IMR-90 (cell line): ENCODE results near the gene S100A6. TPM values are rescaled to one million over a fixed set of nuclear protein-coding genes. Genes with fewer than 3 reads are reported as not detected.

ENCODE experiments used
- ATAC-seq: fragments of 200-7000 bp; cut with Tn5 transposase; 2 replicates; pipeline ENCODE4 v1.9.1; 2020; ENCODE audit warnings: low read depth, mild to moderate bottlenecking, moderate library complexity
- BruUV-seq: library from RNA; stranded (reverse); fragments of 400-500 nt; replicated peaks from 2 replicates; lab custom pipeline; 2021; lab: Mats Ljungman, UMichigan
- CTCF ChIA-PET: fragments of 300-600 bp; formaldehyde crosslinking; extraction: SDS; loops from one replicate; lab custom pipeline; 2021; ENCODE audit warnings: antibody characterized with exemption; lab: Yijun Ruan, JAX
- POLR2A ChIA-PET: fragments of 300-600 bp; sonication (Branson Sonifier 250); formaldehyde crosslinking; loops from one replicate; lab custom pipeline; 2022; ENCODE audit warnings: antibody characterized with exemption; ENCODE audit not compliant: unreplicated experiment; lab: Charles Lee
- DNase-seq: peaks from one replicate; pipeline ENCODE4 v3.0.0; 2013
- H2AFZ ChIP-seq: replicated peaks from 2 replicates; pipeline ENCODE3; 2013; ENCODE audit warnings: low read length, mild to moderate bottlenecking; ENCODE audit not compliant: poor library complexity
- H2AK5ac ChIP-seq: 2 replicates; pipeline ENCODE4 v1.6.1; 2013; ENCODE audit warnings: low read depth, low read length, inconsistent platforms
- H2AK9ac ChIP-seq: replicated peaks from 2 replicates; pipeline ENCODE3; 2013; ENCODE audit warnings: mild to moderate bottlenecking, low read depth, low read length, moderate library complexity; ENCODE audit not compliant: poor library complexity
- H2BK120ac ChIP-seq: 2 replicates; pipeline ENCODE4 v1.6.1; 2013; ENCODE audit warnings: low read depth, low read length, inconsistent platforms
- H2BK15ac ChIP-seq: 3 replicates; pipeline ENCODE4 v1.6.1; 2013; ENCODE audit warnings: low read depth, low read length, inconsistent platforms
- H2BK20ac ChIP-seq: 2 replicates; pipeline ENCODE4 v1.6.1; 2013; ENCODE audit warnings: low read depth, mild to moderate bottlenecking, inconsistent platforms, low read length, moderate library complexity
- H2BK5ac ChIP-seq: 2 replicates; pipeline ENCODE4 v1.6.1; 2013; ENCODE audit warnings: mild to moderate bottlenecking, low read depth, low read length, inconsistent platforms; ENCODE audit not compliant: poor library complexity, severe bottlenecking
- H3K14ac ChIP-seq: replicated peaks from 2 replicates; pipeline ENCODE4 v1.6.1; 2013; ENCODE audit warnings: low read depth, low read length, inconsistent platforms
- H3K18ac ChIP-seq: 2 replicates; pipeline ENCODE4 v1.6.1; 2013; ENCODE audit warnings: low read depth, low read length, control low read depth
- H3K23ac ChIP-seq: 2 replicates; pipeline ENCODE4 v1.6.1; 2013; ENCODE audit warnings: low read depth, low read length, inconsistent platforms
- H3K27ac ChIP-seq: 2 replicates; pipeline ENCODE4 v1.5.1; 2013; ENCODE audit warnings: mild to moderate bottlenecking, control low read depth, low read length; ENCODE audit not compliant: insufficient read depth
- H3K27me3 ChIP-seq: 2 replicates; pipeline ENCODE4 v1.6.1; 2013; ENCODE audit warnings: low read length; ENCODE audit not compliant: control insufficient read depth, insufficient read depth
- H3K36me3 ChIP-seq: 2 replicates; pipeline ENCODE4 v1.6.1; 2013; ENCODE audit warnings: low read length, mixed read lengths; ENCODE audit not compliant: control insufficient read depth, insufficient read depth
- H3K4ac ChIP-seq: 2 replicates; pipeline ENCODE4 v1.6.1; 2013; ENCODE audit warnings: low read depth, low read length, inconsistent platforms
- H3K4me1 ChIP-seq: 2 replicates; pipeline ENCODE4 v1.6.1; 2013; ENCODE audit warnings: low read length, mixed read lengths; ENCODE audit not compliant: control insufficient read depth, insufficient read depth
- H3K4me2 ChIP-seq: 2 replicates; pipeline ENCODE4 v1.6.1; 2013; ENCODE audit warnings: low read depth, mild to moderate bottlenecking, control low read depth, low read length, moderate library complexity
- H3K4me3 ChIP-seq: 2 replicates; pipeline ENCODE4 v1.5.1; 2013; ENCODE audit warnings: low read depth, mild to moderate bottlenecking, control low read depth, low read length, moderate library complexity; ENCODE audit not compliant: insufficient read depth
- H3K56ac ChIP-seq: 2 replicates; pipeline ENCODE4 v1.6.1; 2013; ENCODE audit warnings: low read length, inconsistent platforms; ENCODE audit not compliant: insufficient read depth; ENCODE audit errors: extremely low read depth
- H3K79me1 ChIP-seq, 2 experiments: 2 replicates each; pipeline ENCODE4 v1.6.1; 2013; ENCODE audit warnings: low read length in 2 of 2, inconsistent platforms in 1 of 2, low read depth in 1 of 2
- H3K9ac ChIP-seq: 2 replicates; pipeline ENCODE4 v1.6.1; 2013; ENCODE audit warnings: low read depth, low read length, control low read depth
- H3K9me1 ChIP-seq: 2 replicates; pipeline ENCODE4 v1.6.1; 2013; ENCODE audit warnings: low read length, inconsistent platforms; ENCODE audit not compliant: insufficient read depth
- H3K9me3 ChIP-seq: 2 replicates; pipeline ENCODE4 v1.6.1; 2013; ENCODE audit warnings: low read length; ENCODE audit not compliant: control insufficient read depth, insufficient read depth
- H4K20me1 ChIP-seq: 2 replicates; pipeline ENCODE4 v1.6.1; 2013; ENCODE audit warnings: low read length, inconsistent platforms; ENCODE audit not compliant: insufficient read depth
- H4K5ac ChIP-seq: 2 replicates; pipeline ENCODE4 v1.6.1; 2013; ENCODE audit warnings: mild to moderate bottlenecking, low read depth, low read length, control low read depth
- H4K8ac ChIP-seq, 2 experiments: 2 replicates each; pipeline ENCODE4 v1.6.1; 2013; ENCODE audit warnings: low read depth in 2 of 2, low read length in 2 of 2, control low read depth in 1 of 2, inconsistent platforms in 1 of 2
- H4K91ac ChIP-seq: 2 replicates; pipeline ENCODE4 v1.6.1; 2013; ENCODE audit warnings: low read depth, low read length, inconsistent platforms; ENCODE audit not compliant: insufficient read depth
- BHLHE40 ChIP-seq: fragments of 150-350 bp; IDR thresholded peaks from 2 replicates; pipeline ENCODE4 v1.6.1; 2016; ENCODE audit warnings: mild to moderate bottlenecking, low read depth, low read length
- CEBPB ChIP-seq: IDR thresholded peaks from 2 replicates; pipeline ENCODE4 v1.6.1; 2012; ENCODE audit warnings: low read depth, low read length, improper control_type of control experiment
- CHD1 ChIP-seq: IDR thresholded peaks from 2 replicates; pipeline ENCODE4 v1.6.1; 2012; ENCODE audit warnings: low read depth, low read length, improper control_type of control experiment
- CTCF ChIP-seq: conservative IDR thresholded peaks from 2 replicates; pipeline ENCODE4 v1.5.1; 2012; ENCODE audit warnings: mild to moderate bottlenecking, low read depth, low read length, improper control_type of control experiment
- ELK1 ChIP-seq: fragments of 150-350 bp; IDR thresholded peaks from 2 replicates; pipeline ENCODE4 v1.6.1; 2016; ENCODE audit warnings: low read depth, mild to moderate bottlenecking, low read length, moderate library complexity, borderline replicate concordance
- FOS ChIP-seq: fragments of 150-350 bp; IDR thresholded peaks from 2 replicates; pipeline ENCODE4 v1.6.1; 2016; ENCODE audit warnings: low read depth, low read length
- MAFK ChIP-seq: IDR thresholded peaks from 2 replicates; pipeline ENCODE4 v1.6.1; 2012; ENCODE audit warnings: low read depth, low read length, improper control_type of control experiment
- MAZ ChIP-seq: IDR thresholded peaks from 2 replicates; pipeline ENCODE4 v1.6.1; 2012; ENCODE audit warnings: low read depth, mild to moderate bottlenecking, low read length, improper control_type of control experiment, moderate library complexity, borderline replicate concordance
- MXI1 ChIP-seq: IDR thresholded peaks from 2 replicates; pipeline ENCODE4 v1.6.1; 2012; ENCODE audit warnings: low read depth, mild to moderate bottlenecking, low read length, moderate library complexity, borderline replicate concordance
- NFE2L2 ChIP-seq: fragments of 150-350 bp; IDR thresholded peaks from 2 replicates; pipeline ENCODE4 v1.6.1; 2016; ENCODE audit warnings: low read depth, mild to moderate bottlenecking, low read length
- POLR2A ChIP-seq: IDR thresholded peaks from 2 replicates; pipeline ENCODE4 v1.6.1; 2012; ENCODE audit warnings: mild to moderate bottlenecking, low read depth, low read length
- RAD21 ChIP-seq: IDR thresholded peaks from 2 replicates; pipeline ENCODE4 v1.6.1; 2012; ENCODE audit warnings: low read length, improper control_type of control experiment
- RCOR1 ChIP-seq: IDR thresholded peaks from 2 replicates; pipeline ENCODE4 v1.6.1; 2012; ENCODE audit warnings: mild to moderate bottlenecking, low read length, improper control_type of control experiment; ENCODE audit not compliant: insufficient replicate concordance
- RFX5 ChIP-seq: IDR thresholded peaks from 2 replicates; pipeline ENCODE4 v1.8.0; 2012; ENCODE audit warnings: low read depth, mild to moderate bottlenecking, low read length, moderate library complexity
- SMC3 ChIP-seq: fragments of 150-350 bp; IDR thresholded peaks from 2 replicates; pipeline ENCODE4 v1.6.1; 2016; ENCODE audit warnings: low read depth, mild to moderate bottlenecking, antibody characterized with exemption, low read length, moderate library complexity
- USF2 ChIP-seq: fragments of 150-350 bp; IDR thresholded peaks from 2 replicates; pipeline ENCODE4 v1.6.1; 2017; ENCODE audit warnings: mild to moderate bottlenecking, antibody characterized with exemption, low read length, low read depth
- WGBS, 2 experiments: methylation state at CpG; one replicate each; pipeline versions ENCODE4 v1.1.5 to v1.1.7; 2013; ENCODE audit warnings: missing lambda C conversion rate in 2 of 2; ENCODE audit not compliant: insufficient read length in 1 of 2; ENCODE audit errors: extremely low coverage in 2 of 2; 5-methylcytosine and 5-hydroxymethylcytosine counted together
- dilution Hi-C: fragments of 300-500 bp; cut with HindIII; formaldehyde crosslinking; loops from one replicate; pipeline ENCODE4 v1.14.3; 2018; ENCODE audit warnings: low sequenced_read_pairs; ENCODE audit not compliant: unreplicated experiment
- in situ Hi-C: fragments of 300-500 bp; cut with MboI; formaldehyde crosslinking; loops from 3 replicates; pipeline ENCODE4 v1.14.3; 2019; ENCODE audit warnings: low sequenced_read_pairs, inconsistent platforms, mixed read lengths
- intact Hi-C: fragments of 100-400 bp; cut with micrococcal nuclease; formaldehyde crosslinking; loops from 2 replicates; pipeline ENCODE4 v1.10.0; 2022
- polyA plus RNA-seq, 3 experiments: library from polyadenylated mRNA; depleted of rRNA; stranded (reverse); fragments of >200 nt; gene quantifications; 2 replicates each; pipeline ENCODE4 v1.2.3, GENCODE V29; 2012; ENCODE audit warnings: low replicate concordance in 1 of 3
- total RNA-seq: library from RNA; depleted of rRNA; stranded (reverse); fragments of >200 nt; gene quantifications from 2 replicates; pipeline ENCODE4 v1.2.3, GENCODE V29; 2012

Gene S100A6
- total and polyA plus RNA-seq, 2 of the 4 experiments (the other 2 are of a cell fraction): 373 to 1,755 TPM

- Histone ChIP-seq H3K56ac (no peak overlapping the region; the same call in 1 of the 2 replicates), H3K14ac (peak overlapping the region; percentile 34; the same call in 1 of the 2 replicates), H3K27ac (no peak overlapping the region), H2AK9ac (peak overlapping the region; percentile 90), H3K9me3 (no peaks in the 10 kb centered on the region), H4K91ac (peak overlapping the region; percentile 61; the same call in 1 of the 2 replicates), H3K4me2 (no peak overlapping the region), H2BK5ac (peak overlapping the region; percentile 24), H4K20me1 (no peaks in the 10 kb centered on the region), H3K9me1 (peaks cover 22% of the 10 kb centered on the region), H3K4me1 (peaks cover 21% of the 10 kb centered on the region), H3K23ac (peak overlapping the region; percentile 13; the same call in 1 of the 2 replicates), H3K4me3 (no peak overlapping the region), H3K18ac (no peak overlapping the region), H3K4ac (peak overlapping the region; percentile 74), H3K36me3 (no peaks in the 10 kb centered on the region), H3K79me1 (peaks cover 0 to 22% of the 10 kb centered on the region in 2 experiments; a peak in 2 of 4 replicates), H4K5ac (no peak overlapping the region), H3K27me3 (no peaks in the 10 kb centered on the region), H4K8ac (peak overlapping the region in 1 of 2 experiments; percentile 67; a peak in 1 of 4 replicates), H2BK15ac (peak overlapping the region; percentile 51; the same call in 2 of the 3 replicates), H2AK5ac (peak overlapping the region; percentile 90), H3K9ac (no peak overlapping the region), H2BK120ac (peak overlapping the region; percentile 94), H2AFZ (peak overlapping the region; percentile 78), H2BK20ac (peak overlapping the region; percentile 22)
- POLR2A ChIA-PET: interaction anchor here (0.6 to 1.9 kb wide), 3 partner anchors 36 to 62 kb away, joined by 3 to 7 read pairs (median 3); partner anchors contain the start of genes S100A13 and S100A6
- intact Hi-C loops: loop anchor here (1.0 to 2.0 kb wide), 8 partner anchors 41 to 178 kb away; partner anchors contain the start of genes CHTOP, ILF2, S100A13 and S100A16
- WGBS, 2 experiments: no CpG with 5 or more reads among the region's 7 CpGs
- TF ChIP-seq FOS: no peak
- no peak for TF ChIP-seq NFE2L2
- no peak for TF ChIP-seq ELK1
- no peak for TF ChIP-seq MAFK
- TF ChIP-seq POLR2A: no peak
- no peak for TF ChIP-seq USF2
- no peak for TF ChIP-seq CTCF
- TF ChIP-seq CEBPB: no peak
- no peak for TF ChIP-seq RAD21
- TF ChIP-seq RFX5: no peak
- no peak for TF ChIP-seq BHLHE40
- no peak for TF ChIP-seq MXI1
- TF ChIP-seq CHD1: no peak
- no peak for TF ChIP-seq SMC3
- TF ChIP-seq RCOR1: no peak
- TF ChIP-seq MAZ: no peak
- CTCF ChIA-PET: interaction anchor here (1.0 to 2.3 kb wide), 10 partner anchors 21 to 88 kb away, joined by 3 to 16 read pairs (median 4); partner anchors contain the start of gene S100A13
- in situ Hi-C loops: no loop called here
- no TSS peak for BruUV-seq
- ATAC-seq (no peak), DNase-seq (no peak)
- dilution Hi-C loops: no loop called here
These were observed 35.9 kb upstream of the S100A6 start for GRCh38 chr1:153571706-153572105.
